Bladder microvascular endothelial cell (primary cell): ENCODE measurements around the gene CALML3. TPM values are rescaled to one million over a fixed set of nuclear protein-coding genes. Genes with fewer than 3 reads are reported as not detected.

ENCODE experiments used
- total RNA-seq: library from RNA; depleted of rRNA; stranded (reverse); fragments of >200 nt; gene quantifications from 2 replicates; pipeline ENCODE4 v1.2.3, GENCODE V29; 2014

CALML3 gene
- total RNA-seq, result not detected in 2 replicates

GRCh38 chr10:5524641-5525560 lies at the start of gene CALML3:
CALML3 (plus strand) TSS chr10:5524961; CDS start chr10:5525086, 125 bp downstream.

GRCh38 chr10:5499493-5500140 lies 25.1 kb upstream of the CALML3 start, which contains the start of gene CALML5:
CALML5 (minus strand) TSS chr10:5499570; CDS start chr10:5499438, 132 bp downstream.

Other genes starting within 250 kb of the CALML3 start
- gene UCN3, start 160.0 kb upstream of the CALML3 start, total RNA-seq, result not detected in 2 replicates
- under 0.01 and 0.25 TPM in 2 replicates for gene TUBAL3, start 120.1 kb upstream of the CALML3 start, total RNA-seq
- 18.7 and 21.2 TPM in 2 replicates for gene NET1, start 112.4 kb upstream of the CALML3 start, total RNA-seq
- gene CALML5, start 25.4 kb upstream of the CALML3 start, total RNA-seq, result not detected in 2 replicates
- 7.4 and 9.2 TPM in 2 replicates for gene ASB13, start 141.6 kb downstream of the CALML3 start, total RNA-seq
- 24.1 and 77.0 TPM in 2 replicates for gene TASOR2, start 159.9 kb downstream of the CALML3 start, total RNA-seq